ENCODE measurements around the gene ZNF827.

The ZNF827 gene

GRCh38 chr4:145819101-145819852 lies 119.3 kb downstream of the ZNF827 start:
- H3K36me3 ChIP-seq (ENCODE audit: insufficient read depth, low read length) = peaks cover 85% of the 10 kb centered on the region; the same call in 1 of the 2 replicates
- H2AFZ ChIP-seq (ENCODE audit: low read length) = no peak overlapping the region
- H3K4me3 ChIP-seq (ENCODE audit: low read length, poor library complexity, severe bottlenecking) = no peak overlapping the region
- H3K79me2 ChIP-seq (ENCODE audit: insufficient read depth, low read length) = no peaks in the 10 kb centered on the region
- no peak overlapping the region for H3K4me2 ChIP-seq (ENCODE audit: low read depth, low read length, poor library complexity, severe bottlenecking)
- H3K4me1 ChIP-seq (ENCODE audit: insufficient read depth, low read length, poor library complexity, severe bottlenecking) = peaks cover under 1% of the 10 kb centered on the region
- no peaks in the 10 kb centered on the region for H3K27me3 ChIP-seq (ENCODE audit: insufficient read depth, low read length, poor library complexity, severe bottlenecking)
- TF ChIP-seq CTCF (conservative IDR thresholded peaks at IDR 0.05; ENCODE audit: low read length) (no peak), EZH2phosphoT487 (IDR thresholded peaks at IDR 0.05; ENCODE audit: borderline replicate concordance) (no peak)
- H3F3A ChIP-seq (ENCODE audit: low read depth) = no peaks in the 10 kb centered on the region
- H3K9me2 ChIP-seq (replicated peaks; ENCODE audit: low read depth, low read length) = no peaks in the 10 kb centered on the region
- H4K20me1 ChIP-seq (ENCODE audit: insufficient read depth, low read length, poor library complexity, severe bottlenecking) = no peaks in the 10 kb centered on the region
- H3K9me3 ChIP-seq (ENCODE audit: insufficient read depth, low read depth, low read length) = no peaks in the 10 kb centered on the region
- no peak overlapping the region for H3K9ac ChIP-seq (ENCODE audit: low read depth, low read length, poor library complexity, severe bottlenecking)

- H3K79me2 ChIP-seq (ENCODE audit: insufficient read depth, low read length) = no peaks in the 10 kb centered on the region
- no peaks in the 10 kb centered on the region for H3F3A ChIP-seq (ENCODE audit: low read depth)
- H3K27me3 ChIP-seq (ENCODE audit: insufficient read depth, low read length, poor library complexity, severe bottlenecking) = no peaks in the 10 kb centered on the region
- no peak overlapping the region for H2AFZ ChIP-seq (ENCODE audit: low read length)
- no peaks in the 10 kb centered on the region for H3K9me3 ChIP-seq (ENCODE audit: insufficient read depth, low read depth, low read length)
- TF ChIP-seq CTCF (conservative IDR thresholded peaks at IDR 0.05; ENCODE audit: low read length) (no peak), EZH2phosphoT487 (IDR thresholded peaks at IDR 0.05; ENCODE audit: borderline replicate concordance) (no peak)
- H3K36me3 ChIP-seq (ENCODE audit: insufficient read depth, low read length) = peaks cover 88% of the 10 kb centered on the region; the same call in 1 of the 2 replicates
- H4K20me1 ChIP-seq (ENCODE audit: insufficient read depth, low read length, poor library complexity, severe bottlenecking) = no peaks in the 10 kb centered on the region
- H3K4me3 ChIP-seq (ENCODE audit: low read length, poor library complexity, severe bottlenecking) = no peak overlapping the region
- no peak overlapping the region for H3K4me2 ChIP-seq (ENCODE audit: low read depth, low read length, poor library complexity, severe bottlenecking)
- no peak overlapping the region for H3K9ac ChIP-seq (ENCODE audit: low read depth, low read length, poor library complexity, severe bottlenecking)
- no peaks in the 10 kb centered on the region for H3K4me1 ChIP-seq (ENCODE audit: insufficient read depth, low read length, poor library complexity, severe bottlenecking)
- no peaks in the 10 kb centered on the region for H3K9me2 ChIP-seq (replicated peaks; ENCODE audit: low read depth, low read length)
Measured at GRCh38 chr4:145818011-145818410, 120.6 kb downstream of the ZNF827 start.

- Histone ChIP-seq H3F3A (ENCODE audit: low read depth) (no peaks in the 10 kb centered on the region), H4K20me1 (ENCODE audit: insufficient read depth, low read length, poor library complexity, severe bottlenecking) (no peaks in the 10 kb centered on the region), H3K27me3 (ENCODE audit: insufficient read depth, low read length, poor library complexity, severe bottlenecking) (no peaks in the 10 kb centered on the region), H3K4me2 (ENCODE audit: low read depth, low read length, poor library complexity, severe bottlenecking) (no peak overlapping the region), H3K36me3 (ENCODE audit: insufficient read depth, low read length) (peaks cover 89% of the 10 kb centered on the region; the same call in 1 of the 2 replicates), H3K9me3 (ENCODE audit: insufficient read depth, low read depth, low read length) (no peaks in the 10 kb centered on the region), H3K9me2 (replicated peaks; ENCODE audit: low read depth, low read length) (no peaks in the 10 kb centered on the region), H3K4me3 (ENCODE audit: low read length, poor library complexity, severe bottlenecking) (no peak overlapping the region), H3K9ac (ENCODE audit: low read depth, low read length, poor library complexity, severe bottlenecking) (no peak overlapping the region), H3K4me1 (ENCODE audit: insufficient read depth, low read length, poor library complexity, severe bottlenecking) (no peaks in the 10 kb centered on the region), H2AFZ (ENCODE audit: low read length) (no peak overlapping the region), H3K79me2 (ENCODE audit: insufficient read depth, low read length) (no peaks in the 10 kb centered on the region)
- TF ChIP-seq EZH2phosphoT487 (IDR thresholded peaks at IDR 0.05; ENCODE audit: borderline replicate concordance) (no peak), CTCF (conservative IDR thresholded peaks at IDR 0.05; ENCODE audit: low read length) (no peak)
Measured at GRCh38 chr4:145816091-145816490, 122.5 kb downstream of the ZNF827 start.

Data from Loucy (cell line).